Uterus (tissue), 4 donors: ENCODE data around the gene MT1F. TPM values are rescaled to one million over a fixed set of nuclear protein-coding genes. Genes with fewer than 3 reads are reported as not detected.
A peak's percentile ranks its signal among the peaks of the same experiment; 100 is the strongest.

Experiments used
- DNase-seq, 2 donors: peaks; one replicate each; pipeline ENCODE4 v3.0.0-alpha.2; 2019 to 2020
- H3K27ac ChIP-seq, 2 donors: fragments of 200-600 bp; sonication (generic); 1 replicate in 1 of 2; 2 replicates in 1 of 2; pipeline ENCODE4 v1.5.1; 2016 to 2018
- H3K27me3 ChIP-seq, 2 donors: fragments of 200-600 bp; sonication (generic); one replicate each; pipeline ENCODE4 v1.5.1; 2018 to 2019; ENCODE audit warnings: control low read depth in 1 of 2
- H3K36me3 ChIP-seq, 2 donors: fragments of 200-600 bp; sonication (generic); one replicate each; pipeline ENCODE4 v1.5.1; 2019; ENCODE audit warnings: control low read depth in 1 of 2
- H3K4me1 ChIP-seq, 2 donors: fragments of 200-600 bp; sonication (generic); one replicate each; pipeline ENCODE4 v1.5.1; 2018 to 2019; ENCODE audit warnings: control low read depth in 1 of 2
- H3K4me3 ChIP-seq, 2 donors: fragments of 200-600 bp; sonication (generic); 1 replicate in 1 of 2; 2 replicates in 1 of 2; pipeline ENCODE4 v1.5.1; 2018 to 2019; ENCODE audit warnings: mild to moderate bottlenecking in 1 of 2
- H3K9me3 ChIP-seq, 2 donors: fragments of 200-600 bp; sonication (generic); one replicate each; pipeline ENCODE4 v1.5.1; 2019; ENCODE audit warnings: control low read depth in 1 of 2
- POLR2A ChIP-seq, 2 donors: fragments of 450-650 bp; IDR thresholded peaks; one replicate each; pipeline ENCODE4 v1.6.1; 2016; ENCODE audit warnings: antibody characterized with exemption in 2 of 2, mild to moderate bottlenecking in 1 of 2, moderate library complexity in 1 of 2
- intact Hi-C: fragments of 100-400 bp; cut with DNase I; formaldehyde crosslinking; loops from one replicate; pipeline ENCODE4 v1.15.1; 2023; ENCODE audit warnings: low total_unique reads
- total RNA-seq, 4 donors: library from RNA; depleted of rRNA in 3 of 4; stranded (reverse); fragments of >200 nt in 3 of 4; gene quantifications; one replicate each; pipeline versions ENCODE4 v1.1.0 to v1.2.4, GENCODE V29; 2014 to 2023
- TF ChIP-seq, protein P1 (sequence below), 4 experiments: fragments of 200-600 bp in 2 of 4; fragments of 450-650 bp in 2 of 4; sonication (generic) in 2 of 4; IDR thresholded peaks; one replicate each; pipeline ENCODE4 v1.5.1; 2016 to 2019; ENCODE audit warnings: antibody characterized with exemption in 4 of 4, mild to moderate bottlenecking in 2 of 4, moderate library complexity in 1 of 4
- donor health status: DM: yes; HTN: yes; CAD: no.

MT1F gene
- total RNA-seq, 4 donors from 2014 or later, result 2.1 TPM; not detected in 3

- Histone ChIP-seq H3K36me3 (no peaks in the 10 kb centered on the region), H3K27ac (peak within 1 kb of the TSS; percentile 42 to 66), H3K27me3 (peaks cover 0 to 7% of the 10 kb centered on the region in 2 donors), H3K4me3 (peak within 1 kb of the TSS; percentile 26 to 44), H3K4me1 (peaks cover 0 to 5% of the 10 kb centered on the region in 2 donors), H3K9me3 (no peaks in the 10 kb centered on the region)
- DNase-seq, result peak; percentile 40 to 58
- TF ChIP-seq POLR2A (IDR thresholded peaks at IDR 0.05), result peak in 1 of 2 donors; percentile 30
- TF ChIP-seq, protein P1, sequence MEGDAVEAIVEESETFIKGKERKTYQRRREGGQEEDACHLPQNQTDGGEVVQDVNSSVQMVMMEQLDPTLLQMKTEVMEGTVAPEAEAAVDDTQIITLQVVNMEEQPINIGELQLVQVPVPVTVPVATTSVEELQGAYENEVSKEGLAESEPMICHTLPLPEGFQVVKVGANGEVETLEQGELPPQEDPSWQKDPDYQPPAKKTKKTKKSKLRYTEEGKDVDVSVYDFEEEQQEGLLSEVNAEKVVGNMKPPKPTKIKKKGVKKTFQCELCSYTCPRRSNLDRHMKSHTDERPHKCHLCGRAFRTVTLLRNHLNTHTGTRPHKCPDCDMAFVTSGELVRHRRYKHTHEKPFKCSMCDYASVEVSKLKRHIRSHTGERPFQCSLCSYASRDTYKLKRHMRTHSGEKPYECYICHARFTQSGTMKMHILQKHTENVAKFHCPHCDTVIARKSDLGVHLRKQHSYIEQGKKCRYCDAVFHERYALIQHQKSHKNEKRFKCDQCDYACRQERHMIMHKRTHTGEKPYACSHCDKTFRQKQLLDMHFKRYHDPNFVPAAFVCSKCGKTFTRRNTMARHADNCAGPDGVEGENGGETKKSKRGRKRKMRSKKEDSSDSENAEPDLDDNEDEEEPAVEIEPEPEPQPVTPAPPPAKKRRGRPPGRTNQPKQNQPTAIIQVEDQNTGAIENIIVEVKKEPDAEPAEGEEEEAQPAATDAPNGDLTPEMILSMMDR (IDR thresholded peaks at IDR 0.05), result no peak
- intact Hi-C loops, result no loop called here
Measured at GRCh38 chr16:56632156-56632847, 25.5 kb upstream of the MT1F start, which contains the start of gene MT1M. MT1M (plus strand) TSS chr16:56632659; CDS start chr16:56632732, 73 bp downstream.

GRCh38 chr16:56632848-56633365 is 24.9 kb upstream of the MT1F start:
- peak overlapping the region; percentile 42 to 66 for H3K27ac ChIP-seq
- H3K4me1 ChIP-seq, result peaks cover 0 to 5% of the 10 kb centered on the region in 2 donors
- TF ChIP-seq, protein P1 (IDR thresholded peaks at IDR 0.05), result no peak
- TF ChIP-seq POLR2A (IDR thresholded peaks at IDR 0.05), result no peak
- no peak for DNase-seq
- peak overlapping the region; percentile 26 to 44 for H3K4me3 ChIP-seq
- no peaks in the 10 kb centered on the region for H3K36me3 ChIP-seq
- H3K27me3 ChIP-seq, result peaks cover 0 to 7% of the 10 kb centered on the region in 2 donors
- intact Hi-C loops, result no loop called here
- H3K9me3 ChIP-seq, result no peaks in the 10 kb centered on the region

DNA sequence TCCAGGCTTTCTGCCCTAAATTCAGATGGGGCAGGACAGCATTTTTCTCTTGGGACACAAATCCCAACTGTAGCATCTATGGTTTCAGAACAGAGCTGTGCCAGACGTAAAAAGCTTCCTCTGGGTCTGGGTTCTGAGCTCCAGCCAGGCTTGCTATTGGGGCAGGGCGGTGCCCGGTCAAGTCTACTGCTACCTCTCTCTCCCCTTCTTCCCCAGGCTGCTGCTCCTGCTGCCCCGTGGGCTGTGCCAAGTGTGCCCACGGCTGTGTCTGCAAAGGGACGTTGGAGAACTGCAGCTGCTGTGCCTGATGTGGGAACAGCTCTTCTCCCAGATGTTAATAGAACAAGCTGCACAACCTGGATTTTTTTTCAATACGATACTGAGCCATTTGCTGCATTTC is 24.2 kb upstream of the MT1F start:
- TF ChIP-seq, protein P1 (IDR thresholded peaks at IDR 0.05), result no peak
- no peak for TF ChIP-seq POLR2A (IDR thresholded peaks at IDR 0.05)
- H3K4me3 ChIP-seq, result no peak overlapping the region
- DNase-seq, result no peak
- no peak overlapping the region for H3K27ac ChIP-seq
- H3K4me1 ChIP-seq, result peaks cover 0 to 5% of the 10 kb centered on the region in 2 donors
- H3K9me3 ChIP-seq, result no peaks in the 10 kb centered on the region
- H3K36me3 ChIP-seq, result no peaks in the 10 kb centered on the region
- H3K27me3 ChIP-seq, result peaks cover 0 to 10% of the 10 kb centered on the region in 2 donors
- intact Hi-C loops, result no loop called here

- DNase-seq, result no peak
- TF ChIP-seq, protein P1 (IDR thresholded peaks at IDR 0.05), result no peak
- TF ChIP-seq POLR2A (IDR thresholded peaks at IDR 0.05), result no peak
- Histone ChIP-seq H3K27ac (no peak overlapping the region), H3K9me3 (no peaks in the 10 kb centered on the region), H3K36me3 (no peaks in the 10 kb centered on the region), H3K27me3 (peaks cover 0 to 12% of the 10 kb centered on the region in 2 donors), H3K4me3 (no peak overlapping the region), H3K4me1 (peaks cover 0 to 5% of the 10 kb centered on the region in 2 donors)
- intact Hi-C loops, result no loop called here
Measured at GRCh38 chr16:56634715-56635440, 22.9 kb upstream of the MT1F start.
